ENCODE measurements around the gene RANBP2.

The RANBP2 gene

GRCh38 chr2:108829578-108830310 lies 110.5 kb downstream of the RANBP2 start:
- ATAC-seq = no peak
- TF ChIP-seq TCF4 (CRISPR knock-in tag; IDR thresholded peaks at IDR 0.05; ENCODE audit: borderline replicate concordance) (no peak), ZFP30 (CRISPR knock-in tag; IDR thresholded peaks at IDR 0.05) (no peak), ZFP3 (CRISPR knock-in tag; IDR thresholded peaks at IDR 0.05) (no peak), CSRNP3 (CRISPR knock-in tag; IDR thresholded peaks at IDR 0.05) (no peak), ZC3H10 (CRISPR knock-in tag; IDR thresholded peaks at IDR 0.05) (no peak), OSR1 (CRISPR knock-in tag; IDR thresholded peaks at IDR 0.05) (no peak), ZNF8 (CRISPR knock-in tag; IDR thresholded peaks at IDR 0.05) (no peak), TSHZ2 (CRISPR knock-in tag; IDR thresholded peaks at IDR 0.05) (no peak), POU6F1 (CRISPR knock-in tag; IDR thresholded peaks at IDR 0.05; ENCODE audit: borderline replicate concordance, low read depth) (no peak), ZNF70 (CRISPR knock-in tag; IDR thresholded peaks at IDR 0.05) (no peak), SNAI2 (CRISPR knock-in tag; IDR thresholded peaks at IDR 0.05) (no peak), ARNTL (CRISPR knock-in tag; IDR thresholded peaks at IDR 0.05; ENCODE audit: borderline replicate concordance, low read depth) (no peak), ISL1 (CRISPR knock-in tag; IDR thresholded peaks at IDR 0.05) (no peak), ESRRG (CRISPR knock-in tag; IDR thresholded peaks at IDR 0.05) (no peak), GLIS3 (CRISPR knock-in tag; IDR thresholded peaks at IDR 0.05) (no peak), PPARA (CRISPR knock-in tag; IDR thresholded peaks at IDR 0.05; ENCODE audit: borderline replicate concordance) (no peak), PATZ1 (CRISPR knock-in tag; IDR thresholded peaks at IDR 0.05; ENCODE audit: borderline replicate concordance) (no peak), CREB5 (CRISPR knock-in tag; IDR thresholded peaks at IDR 0.05; ENCODE audit: low read depth) (no peak), TOX (CRISPR knock-in tag; IDR thresholded peaks at IDR 0.05; ENCODE audit: borderline replicate concordance) (no peak), BACH2 (CRISPR knock-in tag; IDR thresholded peaks at IDR 0.05; ENCODE audit: borderline replicate concordance) (no peak)

- ATAC-seq = no peak
- no peak for TF ChIP-seq POU6F1 (CRISPR knock-in tag; IDR thresholded peaks at IDR 0.05; ENCODE audit: borderline replicate concordance, low read depth)
- TF ChIP-seq TOX (CRISPR knock-in tag; IDR thresholded peaks at IDR 0.05; ENCODE audit: borderline replicate concordance) = no peak
- no peak for TF ChIP-seq CSDC2 (CRISPR knock-in tag; IDR thresholded peaks at IDR 0.05)
- no peak for TF ChIP-seq OSR1 (CRISPR knock-in tag; IDR thresholded peaks at IDR 0.05)
- TF ChIP-seq ZC3H10 (CRISPR knock-in tag; IDR thresholded peaks at IDR 0.05) = no peak
- TF ChIP-seq ZNF8 (CRISPR knock-in tag; IDR thresholded peaks at IDR 0.05) = no peak
- no peak for TF ChIP-seq PATZ1 (CRISPR knock-in tag; IDR thresholded peaks at IDR 0.05; ENCODE audit: borderline replicate concordance)
- TF ChIP-seq ZFP3 (CRISPR knock-in tag; IDR thresholded peaks at IDR 0.05) = no peak
- no peak for TF ChIP-seq CREB5 (CRISPR knock-in tag; IDR thresholded peaks at IDR 0.05; ENCODE audit: low read depth)
Observed at GRCh38 chr2:108833219-108833618, 113.9 kb downstream of the RANBP2 start.

Data from SK-N-SH treated with all-trans-retinoic acid at 6 μM for 48 hours (cell line).